ENCODE data around the gene CDK11B. TPM values are rescaled to one million over a fixed set of nuclear protein-coding genes. Genes with fewer than 3 reads are reported as not detected.
"Not testable (repeated sequence)": the region's sequence is repeated elsewhere in the genome, so short reads cannot be mapped to it uniquely, and the experiment has no call there.

CDK11B gene
- polyA plus RNA-seq, 1 experiment = 6.3 TPM

DNA sequence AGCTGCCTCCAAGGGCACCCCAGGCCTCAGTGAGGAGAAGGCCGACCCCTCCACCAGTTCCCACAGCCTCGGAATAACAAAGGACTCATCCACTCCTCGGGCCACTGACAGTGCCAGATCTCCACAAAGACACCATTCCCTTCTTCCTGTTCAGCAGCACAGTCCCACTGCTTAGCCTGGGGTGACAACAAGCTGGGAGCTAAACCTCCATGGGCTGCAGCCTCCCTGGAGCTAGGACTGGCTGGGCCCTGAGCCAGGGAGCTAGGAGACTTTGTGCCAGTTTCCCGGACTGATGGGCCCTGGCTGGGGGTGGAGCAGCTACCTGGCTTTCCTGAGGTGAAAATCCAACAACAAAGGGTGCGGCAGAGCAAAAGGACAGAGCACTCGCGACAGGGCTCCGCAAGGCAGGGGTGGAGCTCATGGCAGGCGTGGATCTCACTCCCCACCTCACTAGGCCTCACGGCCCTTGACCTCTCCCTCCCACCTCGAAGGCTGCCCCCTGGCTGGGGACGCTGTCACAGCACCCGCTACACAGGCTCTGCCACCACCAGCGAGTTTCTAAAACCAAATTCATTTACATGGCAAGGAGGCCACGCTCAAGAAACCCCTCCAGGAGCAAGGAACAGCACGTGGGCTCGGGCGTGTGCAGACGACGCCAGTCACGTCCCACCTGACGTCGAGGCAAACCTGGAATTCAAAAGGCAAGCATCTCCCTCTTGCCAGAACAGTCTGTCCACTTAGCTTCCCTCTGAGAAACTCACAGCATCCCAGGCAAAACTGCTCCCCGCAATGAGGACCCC is 20.0 kb upstream of the CDK11B start:
- DNase-seq (ENCODE audit: low read depth) = no peak
- Histone ChIP-seq H3K36me3 (ENCODE audit: control insufficient read depth, insufficient read depth, low read length) (peaks cover 7% of the 10 kb centered on the region), H3K4me3 (ENCODE audit: low read depth, low read length) (no peak overlapping the region), H3K27me3 (ENCODE audit: control insufficient read depth, insufficient read depth, low read length) (no peaks in the 10 kb centered on the region)
- peak; percentile 25; the same call in 1 of the 2 replicates for TF ChIP-seq CTCF (IDR thresholded peaks at IDR 0.05; ENCODE audit: insufficient read depth, low read depth, low read length)
- POLR2A ChIA-PET = no interaction called here
- CTCF ChIA-PET = interaction anchor here (0.7 kb wide), 1 partner anchor 264 kb away, joined by 3 read pairs; no protein-coding TSS in a partner anchor

GRCh38 chr1:1677718-1678580 is 19.1 kb upstream of the CDK11B start:
- no peak overlapping the region for H3K4me3 ChIP-seq (ENCODE audit: low read depth, low read length)
- H3K36me3 ChIP-seq (ENCODE audit: control insufficient read depth, insufficient read depth, low read length) = peaks cover 4% of the 10 kb centered on the region
- no peaks in the 10 kb centered on the region for H3K27me3 ChIP-seq (ENCODE audit: control insufficient read depth, insufficient read depth, low read length)
- TF ChIP-seq CTCF (IDR thresholded peaks at IDR 0.05; ENCODE audit: insufficient read depth, low read depth, low read length) = no peak
- DNase-seq (ENCODE audit: low read depth) = no peak
- ChIA-PET POLR2A (no interaction called here), CTCF (no interaction called here)

GRCh38 chr1:1676087-1676486 is 17.3 kb upstream of the CDK11B start:
- H3K36me3 ChIP-seq (ENCODE audit: control insufficient read depth, insufficient read depth, low read length); DNase-seq (ENCODE audit: low read depth); CTCF ChIA-PET; H3K27me3 ChIP-seq (ENCODE audit: control insufficient read depth, insufficient read depth, low read length); POLR2A ChIA-PET; H3K4me3 ChIP-seq (ENCODE audit: low read depth, low read length): not testable (repeated sequence)

- peaks cover 12% of the 10 kb centered on the region for H3K36me3 ChIP-seq (ENCODE audit: control insufficient read depth, insufficient read depth, low read length)
- POLR2A ChIA-PET; DNase-seq (ENCODE audit: low read depth); H3K4me3 ChIP-seq (ENCODE audit: low read depth, low read length); CTCF ChIA-PET; H3K27me3 ChIP-seq (ENCODE audit: control insufficient read depth, insufficient read depth, low read length): not testable (repeated sequence)
Observed at GRCh38 chr1:1675218-1675617, 16.4 kb upstream of the CDK11B start.

GRCh38 chr1:1674806-1675205 is 16.0 kb upstream of the CDK11B start:
- CTCF ChIA-PET; H3K4me3 ChIP-seq (ENCODE audit: low read depth, low read length); POLR2A ChIA-PET; H3K27me3 ChIP-seq (ENCODE audit: control insufficient read depth, insufficient read depth, low read length); DNase-seq (ENCODE audit: low read depth): not testable (repeated sequence)
- peaks cover 12% of the 10 kb centered on the region for H3K36me3 ChIP-seq (ENCODE audit: control insufficient read depth, insufficient read depth, low read length)

- POLR2A ChIA-PET = no interaction called here
- peaks cover 15% of the 10 kb centered on the region for H3K36me3 ChIP-seq (ENCODE audit: control insufficient read depth, insufficient read depth, low read length)
- TF ChIP-seq CTCF (IDR thresholded peaks at IDR 0.05; ENCODE audit: insufficient read depth, low read depth, low read length) = no peak
- CTCF ChIA-PET = no interaction called here
- no peak for DNase-seq (ENCODE audit: low read depth)
- no peaks in the 10 kb centered on the region for H3K27me3 ChIP-seq (ENCODE audit: control insufficient read depth, insufficient read depth, low read length)
- no peak overlapping the region for H3K4me3 ChIP-seq (ENCODE audit: low read depth, low read length)
Observed at GRCh38 chr1:1672181-1672965, 13.6 kb upstream of the CDK11B start.

Measured in BJ (cell line).